ENCODE measurements around the gene OSBPL10.

GRCh38 chr3:31908391-31909097 lies 72.5 kb downstream of the OSBPL10 start:
- TF ChIP-seq SP1 (IDR thresholded peaks at IDR 0.05), result no peak
- TF ChIP-seq HDGF (IDR thresholded peaks at IDR 0.05; ENCODE audit: borderline replicate concordance), result no peak
- no peak for TF ChIP-seq BHLHE40 (IDR thresholded peaks at IDR 0.05; ENCODE audit: borderline replicate concordance)

All from HEK293T (cell line).